ENCODE results near the gene CLMP. TPM values are rescaled to one million over a fixed set of nuclear protein-coding genes. Genes with fewer than 3 reads are reported as not detected.
A peak's percentile ranks its signal among the peaks of the same experiment; 100 is the strongest.

The CLMP gene
- total RNA-seq, 1 experiment from 2014 or later = 24.3 TPM

DNA sequence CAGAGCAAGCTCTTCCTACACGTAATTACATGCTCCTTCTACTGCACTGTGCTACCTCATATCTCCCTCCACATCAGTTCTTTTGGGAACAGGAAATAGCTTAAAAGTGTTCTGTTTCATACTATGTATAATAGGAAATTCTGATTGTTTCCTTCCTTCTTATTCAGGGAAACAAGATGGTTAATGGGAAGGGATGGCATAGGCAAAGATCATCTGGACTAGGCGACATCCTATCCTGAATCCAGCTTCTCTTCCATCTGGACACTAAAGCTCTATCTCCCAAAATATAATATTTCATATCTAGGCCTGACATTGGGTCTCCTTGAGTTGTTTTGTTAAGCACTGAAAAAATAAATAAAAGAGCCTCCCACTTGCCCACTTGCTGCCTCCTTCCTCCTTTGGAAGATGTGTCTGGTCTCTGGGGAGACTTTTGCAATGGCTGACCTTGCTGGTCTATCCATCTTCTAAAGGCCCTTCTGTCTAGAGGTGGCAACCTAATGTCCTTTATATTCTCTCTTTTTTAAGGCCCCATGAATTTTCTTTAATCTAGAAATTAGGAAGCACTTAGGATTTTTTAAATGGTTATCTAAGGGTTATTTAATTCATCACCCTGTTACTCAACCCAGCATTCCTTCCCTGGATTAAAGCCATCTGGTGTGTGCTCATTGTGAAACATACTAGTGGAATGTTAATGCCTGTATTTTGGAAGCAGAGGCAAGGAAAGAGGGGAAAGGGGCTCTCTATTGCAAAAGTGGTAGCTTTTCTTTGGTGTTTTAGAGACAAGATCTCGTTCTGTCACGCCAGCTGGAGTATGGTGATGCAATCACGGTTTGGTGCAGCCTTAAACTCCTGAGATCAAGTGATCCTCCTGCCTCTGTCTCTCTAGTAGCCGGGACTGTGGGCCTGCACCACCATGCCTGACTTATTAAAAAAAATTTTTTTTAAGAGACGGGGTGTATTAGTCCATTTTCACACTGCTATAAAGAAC is 20.6 kb downstream of the CLMP start:
- Histone ChIP-seq H3K27me3 (ENCODE audit: control insufficient read depth, insufficient read depth, low read length) (no peaks in the 10 kb centered on the region), H3K4me3 (ENCODE audit: insufficient read depth, low read depth, low read length) (no peak overlapping the region), H3K36me3 (replicated peaks; ENCODE audit: control insufficient read depth, insufficient read depth, low read length) (no peaks in the 10 kb centered on the region)
- DNase-seq = peak; percentile 29

DNA sequence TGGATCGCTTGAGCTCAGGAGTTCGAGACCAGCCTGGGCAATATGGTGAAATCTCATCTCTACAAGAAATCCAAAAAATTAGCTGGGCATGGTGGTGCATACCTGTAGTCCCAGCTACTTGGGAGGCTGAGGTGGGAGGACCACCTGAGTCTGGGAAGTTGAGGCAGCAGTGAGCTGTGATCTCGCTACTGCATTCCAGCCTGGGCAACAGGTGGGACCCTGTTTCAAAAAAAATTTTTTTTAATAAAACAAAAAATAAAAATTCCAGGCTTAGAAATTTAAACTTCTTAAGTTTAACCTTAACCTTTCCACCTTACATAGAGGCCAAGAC is 21.2 kb downstream of the CLMP start:
- no peak for DNase-seq
- no peaks in the 10 kb centered on the region for H3K36me3 ChIP-seq (replicated peaks; ENCODE audit: control insufficient read depth, insufficient read depth, low read length)
- H3K4me3 ChIP-seq (ENCODE audit: insufficient read depth, low read depth, low read length) = no peak overlapping the region
- no peaks in the 10 kb centered on the region for H3K27me3 ChIP-seq (ENCODE audit: control insufficient read depth, insufficient read depth, low read length)

DNA sequence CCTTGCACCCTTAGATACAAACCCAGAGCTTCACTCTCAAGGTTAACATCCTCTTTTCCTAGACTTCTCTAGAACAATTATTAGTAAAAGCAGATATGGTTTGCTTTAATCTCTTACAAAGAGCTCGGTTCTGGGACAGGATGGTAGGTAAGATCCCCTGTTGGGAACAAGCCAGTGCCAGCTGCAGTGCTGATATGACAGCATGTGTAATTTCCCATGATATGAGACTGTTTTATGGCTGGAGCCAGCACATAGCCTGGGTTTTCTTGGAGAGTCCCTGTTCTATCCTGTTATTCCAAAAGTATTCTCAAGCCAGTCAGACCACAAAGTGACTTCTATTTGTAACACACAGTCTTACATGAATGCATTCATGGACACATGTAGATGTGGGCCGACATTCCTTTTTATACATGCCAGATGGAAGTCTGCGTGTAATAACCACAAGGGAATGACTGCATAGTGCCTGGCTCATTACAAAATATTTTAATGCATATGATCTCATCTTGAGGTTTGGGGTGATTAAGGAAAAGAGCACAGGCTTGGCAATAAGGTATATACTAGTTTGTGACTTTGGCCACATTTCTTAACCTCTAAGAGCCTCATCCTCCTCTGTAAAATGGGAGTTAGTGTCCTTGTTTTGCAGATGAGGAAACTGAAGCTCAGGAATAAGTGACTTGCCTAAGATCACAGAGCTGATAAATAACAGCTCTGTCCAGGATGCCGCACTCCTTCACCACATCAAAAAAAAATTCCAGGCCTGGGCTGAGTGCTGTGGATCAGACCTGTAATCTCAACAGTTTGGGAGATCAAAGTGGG is 21.8 kb downstream of the CLMP start:
- Histone ChIP-seq H3K4me3 (ENCODE audit: insufficient read depth, low read depth, low read length) (no peak overlapping the region), H3K36me3 (replicated peaks; ENCODE audit: control insufficient read depth, insufficient read depth, low read length) (no peaks in the 10 kb centered on the region), H3K27me3 (ENCODE audit: control insufficient read depth, insufficient read depth, low read length) (no peaks in the 10 kb centered on the region)
- DNase-seq = no peak

DNA sequence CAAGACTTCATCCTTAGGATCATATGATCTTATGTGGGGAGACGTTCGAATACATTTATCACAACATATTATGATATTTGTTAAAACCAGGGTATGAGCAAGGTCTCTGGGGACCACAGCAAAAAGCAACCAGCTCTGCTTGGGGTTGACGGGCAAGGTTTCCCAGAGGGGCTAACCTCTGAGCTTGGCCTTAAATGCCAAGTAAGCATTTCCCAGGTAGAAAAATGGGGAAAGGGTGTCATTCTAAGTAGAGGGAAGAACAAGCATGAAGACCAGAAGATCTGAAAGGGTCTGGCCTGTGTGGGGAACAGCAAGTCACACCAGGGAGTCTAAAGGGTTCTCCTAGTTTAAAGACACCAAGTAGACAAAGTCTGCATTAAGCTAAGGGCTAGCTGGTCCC is 24.1 kb downstream of the CLMP start:
- no peak for DNase-seq
- no peak overlapping the region for H3K4me3 ChIP-seq (ENCODE audit: insufficient read depth, low read depth, low read length)
- no peaks in the 10 kb centered on the region for H3K36me3 ChIP-seq (replicated peaks; ENCODE audit: control insufficient read depth, insufficient read depth, low read length)
- no peaks in the 10 kb centered on the region for H3K27me3 ChIP-seq (ENCODE audit: control insufficient read depth, insufficient read depth, low read length)

DNA sequence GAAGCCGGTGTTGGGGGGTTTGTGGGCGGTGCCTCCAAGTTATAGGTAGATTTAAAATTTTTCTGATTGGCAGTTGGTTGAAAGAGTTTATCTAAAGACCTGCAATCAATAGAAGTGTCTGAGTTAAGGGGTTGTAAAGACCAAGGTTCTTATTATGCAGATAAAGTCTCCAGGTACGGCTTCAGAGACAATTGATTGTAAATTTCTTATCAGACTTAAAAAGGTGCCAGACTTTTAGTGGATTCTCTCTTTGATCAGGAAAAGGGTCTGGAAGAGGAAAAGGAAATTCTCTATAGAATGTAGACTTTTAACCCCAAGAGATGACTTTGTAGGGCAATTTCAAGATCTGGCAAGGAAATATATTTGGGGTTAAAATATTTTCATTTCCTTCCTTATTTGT is 25.2 kb downstream of the CLMP start:
- Histone ChIP-seq H3K36me3 (replicated peaks; ENCODE audit: control insufficient read depth, insufficient read depth, low read length) (no peaks in the 10 kb centered on the region), H3K27me3 (ENCODE audit: control insufficient read depth, insufficient read depth, low read length) (no peaks in the 10 kb centered on the region), H3K4me3 (ENCODE audit: insufficient read depth, low read depth, low read length) (no peak overlapping the region)
- DNase-seq = no peak

DNA sequence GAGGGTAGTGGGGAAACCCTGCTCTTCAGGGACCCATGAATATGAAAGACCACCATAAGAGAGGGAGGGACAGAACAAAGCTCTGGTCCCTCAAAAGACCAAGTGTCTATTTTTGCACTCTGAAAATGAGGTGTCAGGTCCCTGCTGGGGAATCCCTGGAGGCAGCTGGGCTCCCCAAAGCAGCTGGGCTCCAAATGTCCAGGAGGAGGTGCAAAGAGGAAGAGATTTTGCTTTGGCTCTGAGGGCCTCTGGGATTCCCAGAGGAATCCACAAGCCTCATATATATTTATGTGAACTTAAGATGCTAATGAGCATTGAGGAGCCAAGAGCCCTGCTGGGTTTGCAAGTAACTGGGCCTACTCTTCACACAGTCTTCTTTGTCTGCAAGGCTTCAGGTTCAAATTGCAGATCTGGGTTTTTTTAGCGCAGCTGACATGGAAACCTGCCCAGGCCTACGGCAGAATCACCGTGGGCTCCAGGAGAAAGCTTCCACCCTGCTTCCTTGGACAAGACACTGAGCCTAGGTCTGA is 26.0 kb downstream of the CLMP start:
- no peak for DNase-seq
- H3K4me3 ChIP-seq (ENCODE audit: insufficient read depth, low read depth, low read length) = no peak overlapping the region
- H3K27me3 ChIP-seq (ENCODE audit: control insufficient read depth, insufficient read depth, low read length) = no peaks in the 10 kb centered on the region
- H3K36me3 ChIP-seq (replicated peaks; ENCODE audit: control insufficient read depth, insufficient read depth, low read length) = no peaks in the 10 kb centered on the region

DNA sequence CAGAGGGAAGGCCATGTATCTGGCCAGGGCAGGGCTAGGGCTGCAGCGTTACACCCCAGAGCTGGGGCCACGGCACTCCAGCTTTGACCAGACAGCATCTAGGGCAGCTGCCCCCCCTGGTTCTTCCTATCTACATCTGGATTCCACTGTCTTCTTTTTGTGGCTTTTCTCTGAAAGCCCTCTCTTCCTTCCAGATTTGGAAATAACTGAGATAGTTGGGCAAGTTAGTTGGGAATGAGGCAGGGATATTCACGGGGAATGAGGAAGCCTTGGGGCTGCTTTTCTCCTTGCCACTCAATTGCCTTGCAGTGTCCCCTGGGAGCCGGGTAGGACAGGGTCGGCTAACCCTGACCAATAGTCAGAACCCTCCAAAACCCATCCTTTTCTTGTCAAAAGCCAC is 26.8 kb downstream of the CLMP start:
- H3K4me3 ChIP-seq (ENCODE audit: insufficient read depth, low read depth, low read length) = no peak overlapping the region
- no peaks in the 10 kb centered on the region for H3K36me3 ChIP-seq (replicated peaks; ENCODE audit: control insufficient read depth, insufficient read depth, low read length)
- no peak for DNase-seq
- H3K27me3 ChIP-seq (ENCODE audit: control insufficient read depth, insufficient read depth, low read length) = no peaks in the 10 kb centered on the region

DNA sequence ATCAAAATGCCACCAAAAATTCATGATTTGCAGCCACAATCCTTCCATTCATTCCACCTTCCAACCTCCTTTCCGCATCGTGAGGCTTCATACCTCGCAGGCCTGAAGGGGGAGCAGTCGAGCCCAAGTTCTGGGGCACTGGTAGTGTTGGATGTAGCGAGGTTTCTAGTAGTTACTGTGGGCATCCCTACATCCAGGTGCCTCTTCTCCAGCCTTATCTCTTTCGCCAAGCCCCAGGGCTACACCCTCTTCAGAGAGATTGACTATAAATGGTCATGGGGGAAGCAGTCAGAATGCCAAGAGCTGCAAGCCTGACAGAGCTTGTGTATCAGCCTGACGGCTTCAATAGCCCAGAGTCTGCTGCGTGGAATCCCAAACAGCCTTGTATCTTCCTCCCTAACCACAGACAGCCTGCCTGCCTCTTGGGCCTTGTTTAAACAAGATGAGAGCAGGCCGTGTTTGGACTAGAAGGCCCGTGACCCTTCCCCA is 28.9 kb downstream of the CLMP start:
- H3K4me3 ChIP-seq (ENCODE audit: insufficient read depth, low read depth, low read length) = no peak overlapping the region
- H3K36me3 ChIP-seq (replicated peaks; ENCODE audit: control insufficient read depth, insufficient read depth, low read length) = no peaks in the 10 kb centered on the region
- peak; percentile 73 for DNase-seq
- H3K27me3 ChIP-seq (ENCODE audit: control insufficient read depth, insufficient read depth, low read length) = no peaks in the 10 kb centered on the region

DNA sequence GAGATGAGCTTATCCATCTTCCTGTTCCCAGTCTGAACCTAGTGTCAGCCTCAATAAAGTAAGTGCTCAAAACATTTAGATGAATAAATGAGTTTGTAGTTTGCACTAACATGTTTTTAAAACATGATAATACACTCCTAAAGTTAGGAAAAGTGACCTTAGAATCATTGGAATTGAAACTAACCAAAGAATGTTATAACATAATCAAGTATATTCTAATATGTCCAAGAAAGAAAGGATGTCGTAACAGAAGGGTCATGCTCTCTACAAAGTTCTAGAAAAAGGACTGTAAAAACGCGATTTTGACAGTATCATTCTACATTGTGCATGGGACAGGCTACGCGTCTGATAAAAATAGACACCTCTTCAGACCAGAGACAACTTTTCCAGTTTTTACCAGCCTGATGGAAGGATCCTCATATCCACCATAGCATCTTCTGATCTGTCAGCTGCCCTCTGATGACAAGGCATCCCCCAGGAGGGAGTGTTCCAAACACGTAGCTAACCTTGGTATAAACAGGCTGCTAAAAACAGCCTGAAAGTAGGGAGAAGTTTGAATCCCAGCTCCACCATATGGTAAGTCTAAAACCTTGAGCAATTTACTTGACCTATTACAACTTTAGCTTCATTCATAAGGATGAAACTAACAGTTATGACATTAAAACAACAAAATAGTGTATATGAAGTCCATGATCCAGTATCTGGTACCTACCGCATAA is 30.2 kb downstream of the CLMP start:
- Histone ChIP-seq H3K4me3 (ENCODE audit: insufficient read depth, low read depth, low read length) (no peak overlapping the region), H3K27me3 (ENCODE audit: control insufficient read depth, insufficient read depth, low read length) (no peaks in the 10 kb centered on the region), H3K36me3 (replicated peaks; ENCODE audit: control insufficient read depth, insufficient read depth, low read length) (no peaks in the 10 kb centered on the region)
- DNase-seq = no peak

DNA sequence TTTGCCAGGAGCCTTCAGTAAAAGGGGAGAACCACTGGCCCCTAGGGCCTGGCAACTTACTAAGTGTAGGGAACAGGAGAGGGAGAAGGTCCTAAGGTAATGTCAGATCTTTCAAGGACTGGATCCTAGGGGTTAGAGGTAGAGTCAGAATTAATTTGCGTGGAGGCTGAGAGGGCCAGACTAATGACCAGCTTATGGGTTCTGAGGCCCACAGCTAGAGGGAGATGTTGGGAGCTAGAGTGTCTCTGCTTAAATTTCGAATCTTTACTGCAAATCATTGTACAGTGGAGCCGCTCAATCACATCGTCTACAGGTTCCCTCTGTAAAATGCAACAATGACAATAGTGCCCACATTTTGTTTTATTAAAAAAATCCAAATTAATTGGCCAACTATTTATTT is 31.4 kb downstream of the CLMP start:
- DNase-seq = no peak
- H3K4me3 ChIP-seq (ENCODE audit: insufficient read depth, low read depth, low read length) = no peak overlapping the region
- no peaks in the 10 kb centered on the region for H3K36me3 ChIP-seq (replicated peaks; ENCODE audit: control insufficient read depth, insufficient read depth, low read length)

DNA sequence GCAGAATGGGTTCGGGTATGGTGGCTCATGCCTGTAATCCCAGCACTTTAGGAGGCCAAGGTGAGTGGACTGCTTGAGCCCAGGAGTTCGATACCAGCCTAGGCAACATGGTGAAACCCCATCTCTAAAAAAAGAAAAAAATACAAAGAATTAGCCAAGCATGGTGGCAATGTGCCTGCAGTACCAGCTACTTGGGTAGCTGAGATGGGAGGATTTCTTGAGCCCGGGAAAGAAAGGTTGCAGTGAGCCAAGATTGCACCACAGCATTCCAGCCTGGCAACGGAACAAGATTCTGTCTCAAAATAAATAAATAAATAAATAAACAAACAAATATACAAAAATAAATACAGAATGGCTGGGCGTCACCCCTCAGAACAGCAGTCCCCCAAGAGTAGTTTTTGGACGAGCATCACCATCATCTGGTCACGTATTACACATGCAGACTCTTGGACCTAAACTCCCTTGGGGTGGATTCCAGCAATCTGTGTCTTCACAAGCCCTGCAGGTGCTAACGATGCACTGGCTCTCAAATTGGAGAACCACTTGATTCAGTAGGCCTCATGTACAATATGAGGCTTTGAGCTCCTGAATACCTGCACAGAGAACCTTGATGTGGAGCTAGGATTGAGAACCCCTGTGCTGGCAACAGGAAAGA is 33.5 kb downstream of the CLMP start:
- H3K36me3 ChIP-seq (replicated peaks; ENCODE audit: control insufficient read depth, insufficient read depth, low read length) = no peaks in the 10 kb centered on the region
- no peaks in the 10 kb centered on the region for H3K27me3 ChIP-seq (ENCODE audit: control insufficient read depth, insufficient read depth, low read length)
- no peak for DNase-seq
- no peak overlapping the region for H3K4me3 ChIP-seq (ENCODE audit: insufficient read depth, low read depth, low read length)

More for the DNA sequence above, 31.4 kb downstream of the CLMP start:
- H3K27me3 ChIP-seq (ENCODE audit: control insufficient read depth, insufficient read depth, low read length) = no peaks in the 10 kb centered on the region

DNA sequence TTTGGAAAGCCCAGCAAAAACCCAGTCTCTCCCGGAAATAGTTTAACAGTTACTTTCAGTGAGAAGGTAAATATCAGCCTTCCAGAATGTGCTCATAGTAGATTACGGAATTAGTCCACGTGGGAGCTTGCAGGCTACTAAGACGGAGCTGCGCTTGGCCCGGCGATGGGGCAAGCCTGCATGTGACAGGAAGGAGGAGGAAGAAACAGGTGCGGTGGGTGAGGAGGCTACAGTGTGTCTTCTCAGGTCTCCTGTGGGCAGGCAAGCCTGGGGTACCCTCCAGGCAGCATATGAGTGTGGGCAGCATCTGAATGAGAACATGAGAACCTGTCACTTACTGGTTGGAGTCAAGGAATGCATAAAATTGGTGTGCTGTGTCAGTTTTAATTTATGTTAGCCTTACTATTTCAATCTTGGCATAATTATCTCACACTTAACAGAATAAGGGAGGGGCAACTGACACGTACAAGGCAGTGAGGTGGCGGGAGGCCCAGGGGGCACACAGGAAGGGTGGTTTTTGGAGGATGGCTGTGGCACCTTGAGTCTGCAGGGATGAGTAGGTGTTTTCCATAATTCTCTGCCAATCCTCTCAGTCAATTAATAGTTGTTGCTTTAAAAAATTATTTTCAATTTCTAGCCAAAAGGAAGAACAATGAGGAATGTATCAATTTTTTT is 35.7 kb downstream of the CLMP start:
- no peaks in the 10 kb centered on the region for H3K36me3 ChIP-seq (replicated peaks; ENCODE audit: control insufficient read depth, insufficient read depth, low read length)
- H3K4me3 ChIP-seq (ENCODE audit: insufficient read depth, low read depth, low read length) = no peak overlapping the region
- no peak for DNase-seq

More for the DNA sequence above, 35.7 kb downstream of the CLMP start:
- no peaks in the 10 kb centered on the region for H3K27me3 ChIP-seq (ENCODE audit: control insufficient read depth, insufficient read depth, low read length)

Data from H7 (cell line).